Activated naive CD4-positive, alpha-beta T cell treated with anti-CD3 and anti-CD28 coated beads for 36 hours (primary cell): ENCODE results near the gene CCSER1. TPM values are rescaled to one million over a fixed set of nuclear protein-coding genes. Genes with fewer than 3 reads are reported as not detected.
"Not testable (repeated sequence)": the region's sequence is repeated elsewhere in the genome, so short reads cannot be mapped to it uniquely, and the experiment has no call there.

Experiments
- CTCF ChIA-PET: fragments of 350-600 bp; sonication (Branson Sonifier 250); formaldehyde crosslinking; loops from one replicate; lab custom pipeline; 2021; ENCODE audit warnings: antibody characterized with exemption; lab: Charles Lee
- DNase-seq: peaks from one replicate; pipeline ENCODE4 v3.0.0-alpha.2; 2020
- H3K27ac Mint-ChIP-seq: one replicate; pipeline ENCODE4 v1.8.0; 2021; ENCODE audit warnings: mild to moderate bottlenecking, mixed read lengths
- H3K27me3 Mint-ChIP-seq: one replicate; pipeline ENCODE4 v1.8.0; 2021; ENCODE audit warnings: low read depth, mixed read lengths
- H3K36me3 Mint-ChIP-seq: one replicate; pipeline ENCODE4 v1.8.0; 2021; ENCODE audit warnings: low read depth, mixed read lengths
- H3K4me1 Mint-ChIP-seq: one replicate; pipeline ENCODE4 v1.8.0; 2021; ENCODE audit warnings: low read depth, mixed read lengths
- H3K4me3 Mint-ChIP-seq: one replicate; pipeline ENCODE4 v1.8.0; 2021; ENCODE audit warnings: mild to moderate bottlenecking, moderate library complexity, mixed read lengths
- H3K9me3 Mint-ChIP-seq: one replicate; pipeline ENCODE4 v1.8.0; 2021; ENCODE audit warnings: mixed read lengths
- intact Hi-C: fragments of 100-400 bp; cut with micrococcal nuclease; formaldehyde crosslinking; loops from one replicate; pipeline ENCODE4 v1.15.1; 2023
- total RNA-seq, 2 experiments: library from RNA; stranded (reverse); gene quantifications; one replicate each; pipeline ENCODE4 v1.2.3, GENCODE V29; 2021

CCSER1 gene
- total RNA-seq, 2 experiments from 2014 or later, result not detected

DNA sequence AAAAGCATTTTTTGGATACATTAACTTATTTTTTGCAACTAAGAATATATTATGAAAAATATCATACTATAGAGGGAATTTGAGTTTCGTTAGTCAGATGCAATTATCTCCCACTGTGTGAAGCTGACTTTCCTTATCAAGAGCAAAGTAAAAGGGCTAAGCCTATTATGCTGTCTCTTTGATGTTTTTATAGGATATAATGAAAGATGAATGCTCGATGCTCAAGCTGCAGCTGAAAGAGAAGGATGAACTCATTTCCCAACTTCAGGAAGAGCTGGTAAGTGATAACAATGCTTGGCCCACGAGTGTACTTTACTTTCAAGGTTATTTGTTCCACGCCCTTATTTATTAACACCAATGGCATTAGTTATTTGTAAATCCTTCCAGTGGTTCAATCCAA, 688.4 kb downstream of the CCSER1 start:
- no peaks in the 10 kb centered on the region for H3K36me3 Mint-ChIP-seq
- intact Hi-C loops, result no loop called here
- H3K4me3 Mint-ChIP-seq, result no peak overlapping the region
- peaks cover 21% of the 10 kb centered on the region for H3K9me3 Mint-ChIP-seq
- no peak for DNase-seq
- no peak overlapping the region for H3K27ac Mint-ChIP-seq
- CTCF ChIA-PET, result no interaction called here
- H3K4me1 Mint-ChIP-seq, result no peaks in the 10 kb centered on the region
- no peaks in the 10 kb centered on the region for H3K27me3 Mint-ChIP-seq

DNA sequence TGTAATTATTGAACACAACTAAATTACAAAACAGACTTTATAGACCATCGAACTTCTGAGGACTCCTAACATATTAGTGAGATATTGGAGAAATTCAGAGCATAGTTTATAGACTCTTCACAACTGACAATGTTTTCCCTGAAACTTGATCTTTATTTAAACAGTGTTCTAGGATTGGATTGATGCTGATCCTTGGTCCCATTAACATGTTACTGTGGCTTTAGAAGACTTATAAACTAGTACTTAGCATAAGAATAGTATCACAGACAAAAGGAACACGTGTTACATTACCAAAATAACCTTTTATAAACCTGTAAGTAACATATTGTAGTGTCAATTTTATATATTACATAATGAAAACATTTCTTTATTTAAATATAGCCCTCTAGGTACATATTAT, 689.6 kb downstream of the CCSER1 start:
- CTCF ChIA-PET, result no interaction called here
- Mint-ChIP-seq H3K9me3 (peaks cover 17% of the 10 kb centered on the region), H3K27ac (no peak overlapping the region), H3K4me3 (no peak overlapping the region), H3K36me3 (no peaks in the 10 kb centered on the region), H3K27me3 (no peaks in the 10 kb centered on the region), H3K4me1 (no peaks in the 10 kb centered on the region)
- no peak for DNase-seq
- intact Hi-C loops, result no loop called here

DNA sequence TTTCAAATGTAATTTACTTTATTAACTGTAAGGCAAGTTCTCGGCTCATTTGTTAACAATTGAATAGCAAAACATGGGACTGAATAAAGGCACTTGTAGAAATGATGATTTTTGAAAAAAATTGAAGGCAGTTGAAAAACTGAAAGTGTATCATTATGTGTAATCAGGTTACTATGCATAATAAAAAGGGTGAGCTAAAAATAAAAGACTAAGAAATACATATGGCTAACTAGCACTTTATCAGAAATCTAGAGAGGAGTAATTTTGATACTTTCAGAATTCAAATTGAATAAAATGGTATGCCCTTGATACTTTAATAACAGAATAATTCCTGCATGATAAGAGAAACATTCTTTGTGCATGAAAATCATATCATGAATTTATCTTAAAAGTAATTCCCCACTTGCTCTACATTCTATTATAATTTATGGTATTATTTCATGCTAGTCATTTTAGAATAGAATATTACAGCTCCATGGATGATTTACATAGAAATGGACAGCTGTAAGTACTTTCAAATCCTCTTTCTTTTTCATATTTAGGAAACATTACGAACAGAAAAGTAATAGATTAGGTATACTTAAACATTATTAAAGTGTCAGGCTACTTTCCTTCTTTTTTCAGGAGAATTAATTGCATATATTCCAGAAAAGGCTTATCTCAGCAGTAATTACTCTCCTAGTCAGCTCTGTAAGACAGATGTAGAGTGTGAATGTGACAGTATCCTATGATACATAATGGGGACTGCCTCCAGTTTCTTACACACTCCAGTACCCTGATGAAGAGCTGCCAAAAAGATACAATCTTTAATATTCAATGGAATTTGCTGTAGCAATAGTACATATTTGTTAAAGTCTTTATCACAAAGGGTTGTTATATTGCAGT, 697.3 kb downstream of the CCSER1 start:
- Mint-ChIP-seq H3K27ac (no peak overlapping the region), H3K4me3 (no peak overlapping the region), H3K9me3 (peaks cover 7% of the 10 kb centered on the region), H3K36me3 (no peaks in the 10 kb centered on the region), H3K4me1 (no peaks in the 10 kb centered on the region), H3K27me3 (no peaks in the 10 kb centered on the region)
- DNase-seq, result no peak
- intact Hi-C loops, result no loop called here
- CTCF ChIA-PET, result no interaction called here

DNA sequence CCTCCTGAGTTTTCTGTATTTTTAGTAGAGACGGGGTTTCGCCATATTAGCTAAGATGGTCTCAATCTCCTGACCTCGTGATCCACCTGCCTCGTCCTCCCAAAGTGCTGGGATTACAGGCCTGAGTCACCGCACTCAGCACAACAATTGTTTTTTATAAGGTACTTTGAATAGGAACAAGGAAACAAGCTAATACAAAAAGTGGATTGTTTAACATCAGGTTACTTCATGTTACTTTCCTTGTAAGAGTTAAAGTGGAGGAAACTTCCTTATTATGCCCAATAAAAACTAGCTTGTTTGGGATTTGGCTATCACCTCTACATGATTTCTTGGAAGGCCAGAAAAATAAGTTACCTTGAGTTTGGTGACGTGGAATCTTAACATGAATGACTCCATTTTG, 698.7 kb downstream of the CCSER1 start:
- no peaks in the 10 kb centered on the region for H3K27me3 Mint-ChIP-seq
- no peaks in the 10 kb centered on the region for H3K36me3 Mint-ChIP-seq

DNA sequence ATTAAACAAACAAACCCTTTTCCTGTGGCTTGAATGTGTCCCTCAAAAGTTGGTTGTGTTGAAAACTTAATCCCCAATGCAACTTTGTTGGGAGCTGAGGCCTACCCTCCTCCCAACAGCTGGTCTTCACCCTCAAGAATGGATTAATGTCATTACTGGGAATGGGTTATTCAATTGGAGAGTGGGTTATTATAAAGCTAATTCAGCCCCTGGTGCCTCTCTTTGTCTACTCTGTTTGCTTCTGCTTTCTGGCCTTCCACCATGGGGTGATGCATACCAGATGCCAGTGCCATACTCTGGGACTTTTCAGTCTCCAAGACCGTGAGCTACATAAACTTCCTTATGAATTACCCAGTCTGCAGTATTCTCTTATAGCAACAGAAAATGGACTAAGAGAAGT, 706.5 kb downstream of the CCSER1 start:
- Mint-ChIP-seq H3K4me3 (no peak overlapping the region), H3K27me3 (no peaks in the 10 kb centered on the region), H3K9me3 (no peaks in the 10 kb centered on the region), H3K27ac (no peak overlapping the region), H3K4me1 (no peaks in the 10 kb centered on the region), H3K36me3 (no peaks in the 10 kb centered on the region)
- DNase-seq, result no peak
- CTCF ChIA-PET, result no interaction called here
- intact Hi-C loops, result no loop called here

More for the DNA sequence above, 698.7 kb downstream of the CCSER1 start:
- intact Hi-C loops, result no loop called here
- Mint-ChIP-seq H3K27ac (no peak overlapping the region), H3K9me3 (peaks cover 4% of the 10 kb centered on the region), H3K4me1 (no peaks in the 10 kb centered on the region), H3K4me3 (no peak overlapping the region)
- no peak for DNase-seq
- CTCF ChIA-PET, result no interaction called here

DNA sequence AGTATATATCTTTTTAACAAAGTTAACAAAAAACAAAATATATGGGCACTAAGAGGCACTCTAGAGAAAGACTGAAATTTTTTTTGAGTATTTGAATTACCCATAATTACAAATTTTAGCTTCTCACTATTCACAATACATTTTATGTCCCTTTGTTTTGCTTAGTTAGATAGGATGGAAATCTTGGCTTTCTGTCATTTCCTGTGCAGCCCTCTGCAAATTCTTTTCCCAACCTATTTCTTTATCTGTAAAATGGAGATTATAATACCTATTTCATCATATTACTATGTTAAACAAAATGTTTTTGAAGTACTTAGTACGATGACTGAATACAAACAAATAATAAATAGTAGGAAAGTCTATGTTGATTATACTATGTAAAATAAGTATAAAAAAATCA, 710.0 kb downstream of the CCSER1 start:
- H3K4me1 Mint-ChIP-seq, result no peaks in the 10 kb centered on the region
- no peak overlapping the region for H3K4me3 Mint-ChIP-seq
- no peaks in the 10 kb centered on the region for H3K9me3 Mint-ChIP-seq

DNA sequence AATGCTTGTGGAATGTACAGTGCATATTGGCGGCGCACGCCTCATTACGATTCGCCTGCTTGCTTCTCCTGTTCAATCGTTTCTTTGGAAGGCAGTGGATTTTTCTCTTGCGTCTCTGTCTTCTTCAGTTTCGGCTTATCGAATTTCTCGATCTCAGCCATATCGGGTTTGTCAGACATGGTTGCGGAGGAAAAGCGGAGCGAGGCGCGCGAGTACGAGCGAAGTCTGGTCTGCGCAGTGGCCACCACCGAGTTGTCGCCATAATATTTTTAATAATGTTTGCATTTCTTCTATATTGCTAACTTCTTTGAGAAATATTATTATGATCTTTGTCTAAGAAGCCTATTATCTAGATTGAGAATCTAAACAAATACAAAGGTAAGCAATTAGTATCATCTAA, 711.7 kb downstream of the CCSER1 start:
- DNase-seq, H3K9me3 Mint-ChIP-seq, intact Hi-C loops, H3K4me1 Mint-ChIP-seq, H3K27ac Mint-ChIP-seq, H3K4me3 Mint-ChIP-seq, CTCF ChIA-PET, H3K27me3 Mint-ChIP-seq, H3K36me3 Mint-ChIP-seq: not testable (repeated sequence)

More for the DNA sequence above, 710.0 kb downstream of the CCSER1 start:
- H3K27me3 Mint-ChIP-seq, result no peaks in the 10 kb centered on the region
- no peak for DNase-seq
- intact Hi-C loops, result no loop called here
- no peak overlapping the region for H3K27ac Mint-ChIP-seq
- H3K36me3 Mint-ChIP-seq, result no peaks in the 10 kb centered on the region
- CTCF ChIA-PET, result no interaction called here

DNA sequence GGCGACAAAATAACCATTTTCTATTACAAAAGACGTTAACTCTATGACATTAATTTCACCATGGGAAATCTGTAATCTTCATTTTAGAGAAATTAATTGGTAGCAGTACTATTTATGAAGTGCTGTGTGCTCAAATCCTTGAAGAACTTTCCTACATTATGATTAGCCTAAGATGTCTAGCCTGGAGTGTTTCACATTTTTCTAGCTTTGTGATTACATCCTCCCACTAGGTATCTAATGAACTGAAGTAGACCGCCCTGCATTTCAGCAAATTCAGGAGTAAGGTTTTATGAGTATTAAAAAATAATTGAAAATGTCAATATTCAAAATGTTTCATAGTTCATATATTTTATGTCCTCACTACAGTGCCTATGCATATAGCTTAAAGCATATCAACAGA, 713.1 kb downstream of the CCSER1 start:
- intact Hi-C loops, result no loop called here
- H3K27me3 Mint-ChIP-seq, result no peaks in the 10 kb centered on the region
- no peak for DNase-seq
- no peaks in the 10 kb centered on the region for H3K36me3 Mint-ChIP-seq
- H3K9me3 Mint-ChIP-seq, result no peaks in the 10 kb centered on the region
- no peak overlapping the region for H3K27ac Mint-ChIP-seq
- H3K4me1 Mint-ChIP-seq, result no peaks in the 10 kb centered on the region
- CTCF ChIA-PET, result no interaction called here
- H3K4me3 Mint-ChIP-seq, result no peak overlapping the region

DNA sequence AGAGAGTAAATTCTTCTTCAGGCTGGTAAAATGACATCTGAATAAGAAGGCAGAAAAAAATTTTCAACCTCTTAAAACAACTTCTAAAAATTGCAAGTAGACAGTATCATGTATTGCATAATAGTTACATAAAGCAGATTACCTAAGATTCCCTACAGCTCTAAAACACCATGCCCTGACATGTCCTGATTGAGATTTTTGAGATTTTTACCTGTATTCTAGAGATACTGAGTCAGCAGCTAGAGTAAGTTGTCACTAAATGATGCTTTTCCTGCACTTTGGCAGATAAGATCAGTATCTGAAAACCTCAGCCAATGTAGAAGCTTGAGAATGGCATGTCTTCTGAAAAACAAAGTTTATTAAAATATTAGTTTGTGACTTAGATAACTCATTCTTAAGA, 713.6 kb downstream of the CCSER1 start:
- DNase-seq, result no peak
- Mint-ChIP-seq H3K9me3 (no peaks in the 10 kb centered on the region), H3K4me3 (no peak overlapping the region), H3K4me1 (no peaks in the 10 kb centered on the region), H3K36me3 (no peaks in the 10 kb centered on the region), H3K27ac (no peak overlapping the region), H3K27me3 (no peaks in the 10 kb centered on the region)
- CTCF ChIA-PET, result no interaction called here
- intact Hi-C loops, result no loop called here

DNA sequence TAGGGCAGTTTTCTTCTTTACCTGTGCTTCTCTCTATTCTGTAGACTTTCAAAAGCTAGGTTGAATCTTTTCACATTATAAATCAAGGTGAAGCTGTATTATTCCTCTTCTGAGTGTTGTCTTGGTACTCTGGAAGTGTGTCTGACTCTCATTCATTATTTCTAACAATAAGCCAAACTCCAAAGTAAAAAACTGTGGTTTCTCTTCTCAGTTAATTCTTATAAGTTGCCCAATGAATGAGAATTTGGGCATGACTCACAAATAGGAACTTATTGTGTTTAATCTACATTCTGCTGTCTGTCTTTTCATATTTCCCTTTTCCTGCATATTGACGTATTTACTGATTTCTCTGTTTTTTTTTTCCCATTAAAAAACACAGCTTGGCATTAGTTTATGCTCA, 714.5 kb downstream of the CCSER1 start:
- Mint-ChIP-seq H3K27me3 (no peaks in the 10 kb centered on the region), H3K4me3 (no peak overlapping the region), H3K9me3 (no peaks in the 10 kb centered on the region), H3K4me1 (no peaks in the 10 kb centered on the region), H3K27ac (no peak overlapping the region), H3K36me3 (no peaks in the 10 kb centered on the region)
- DNase-seq, result no peak
- CTCF ChIA-PET, result no interaction called here
- intact Hi-C loops, result no loop called here

DNA sequence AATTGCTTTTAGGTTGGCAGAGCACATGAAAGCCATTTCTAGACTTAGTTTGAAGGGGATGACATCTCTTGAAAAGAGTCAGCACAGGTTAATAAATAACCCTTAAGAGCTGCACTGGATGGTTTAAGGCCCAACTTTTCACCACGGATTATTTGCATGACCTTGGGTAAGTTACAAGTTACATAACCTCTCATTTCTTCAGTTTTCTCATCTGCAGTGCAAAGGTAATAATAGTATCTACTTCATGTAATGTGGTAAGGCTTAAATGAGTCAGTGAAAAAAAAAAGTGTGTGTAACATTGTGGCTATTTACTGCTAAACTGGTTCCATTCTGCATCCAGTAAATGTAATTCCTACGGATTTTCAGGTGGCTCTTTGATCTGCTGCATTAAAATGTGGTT, 715.8 kb downstream of the CCSER1 start:
- no peak for DNase-seq
- Mint-ChIP-seq H3K4me3 (no peak overlapping the region), H3K27me3 (no peaks in the 10 kb centered on the region), H3K9me3 (no peaks in the 10 kb centered on the region), H3K27ac (no peak overlapping the region), H3K36me3 (no peaks in the 10 kb centered on the region), H3K4me1 (no peaks in the 10 kb centered on the region)
- CTCF ChIA-PET, result no interaction called here
- intact Hi-C loops, result no loop called here

DNA sequence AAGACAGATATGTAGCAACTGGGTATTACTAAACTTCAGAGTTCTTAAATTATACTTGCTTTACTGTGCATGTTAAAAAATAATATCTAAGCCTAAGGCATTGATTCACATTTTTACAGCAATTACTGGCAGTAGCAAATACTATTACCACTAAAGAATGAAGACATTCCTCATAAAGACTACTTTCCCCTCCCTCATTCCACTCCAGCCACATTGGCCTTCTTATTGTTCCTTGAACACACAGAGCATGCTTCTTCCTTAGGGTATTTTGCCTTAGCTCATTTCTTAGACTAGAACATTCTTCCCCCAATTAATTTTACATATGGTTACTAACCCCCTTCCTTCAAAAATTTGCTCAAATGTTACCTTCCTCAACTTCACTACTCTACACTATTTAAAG, 717.0 kb downstream of the CCSER1 start:
- intact Hi-C loops, result no loop called here
- H3K27me3 Mint-ChIP-seq, result no peaks in the 10 kb centered on the region
- no peaks in the 10 kb centered on the region for H3K4me1 Mint-ChIP-seq
- H3K4me3 Mint-ChIP-seq, result no peak overlapping the region
- CTCF ChIA-PET, result interaction anchor here (0.6 kb wide), 1 partner anchor 9 kb away, joined by 5 read pairs; no protein-coding TSS in a partner anchor
- peaks cover 4% of the 10 kb centered on the region for H3K9me3 Mint-ChIP-seq
- no peak for DNase-seq
- no peak overlapping the region for H3K27ac Mint-ChIP-seq
- H3K36me3 Mint-ChIP-seq, result no peaks in the 10 kb centered on the region

DNA sequence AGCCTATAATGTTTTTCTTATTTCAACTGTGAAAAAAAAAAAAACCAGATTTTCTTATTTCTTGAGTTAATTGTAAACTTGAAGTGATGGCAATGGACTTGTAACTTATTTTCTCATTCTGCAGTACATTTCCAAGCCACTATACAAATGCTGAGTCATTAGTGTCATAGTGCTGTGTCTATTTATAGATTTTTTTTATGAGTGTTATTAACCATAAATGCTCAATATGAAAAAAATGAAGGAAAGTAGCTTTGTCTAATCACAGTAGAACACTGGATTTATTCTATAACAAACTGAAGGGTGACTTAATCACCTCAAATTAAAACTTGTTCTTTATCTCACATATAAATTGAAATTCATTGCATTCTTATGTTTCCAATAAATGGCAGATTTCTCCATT, 718.6 kb downstream of the CCSER1 start:
- H3K4me3 Mint-ChIP-seq, result no peak overlapping the region
- intact Hi-C loops, result no loop called here
- peaks cover 5% of the 10 kb centered on the region for H3K9me3 Mint-ChIP-seq
- no peaks in the 10 kb centered on the region for H3K36me3 Mint-ChIP-seq
- CTCF ChIA-PET, result no interaction called here
- H3K4me1 Mint-ChIP-seq, result no peaks in the 10 kb centered on the region
- H3K27ac Mint-ChIP-seq, result no peak overlapping the region
- no peak for DNase-seq
- no peaks in the 10 kb centered on the region for H3K27me3 Mint-ChIP-seq
